Measurements from ENCODE around the gene SHROOM3. TPM values are rescaled to one million over a fixed set of nuclear protein-coding genes. Genes with fewer than 3 reads are reported as not detected.

Gene SHROOM3
- total RNA-seq, 2 experiments from 2014 or later, result not detected

GRCh38 chr4:76429636-76430035 is 5.4 kb upstream of the SHROOM3 start:
- Histone ChIP-seq H3K27me3 (ENCODE audit: control insufficient read depth in 1 of 2, insufficient read depth in 2 of 2, low read length in 2 of 2) (no peaks in the 10 kb centered on the region), H3K4me1 (ENCODE audit: insufficient read depth, low read length) (peaks cover 3% of the 10 kb centered on the region), H3K27ac (ENCODE audit: low read depth in 1 of 2, low read length in 2 of 2) (no peak overlapping the region), H3K9me3 (ENCODE audit: control insufficient read depth in 1 of 2, insufficient read depth in 1 of 2, low read length in 2 of 2) (no peaks in the 10 kb centered on the region), H3K4me3 (ENCODE audit: low read length) (no peak overlapping the region), H3K36me3 (ENCODE audit: insufficient read depth, low read length) (no peaks in the 10 kb centered on the region)
- POLR2A ChIA-PET, result no interaction called here
- intact Hi-C loops (cut with DNase I, micrococcal nuclease), result loop anchor here (1.0 to 10.0 kb wide), 7 partner anchors 613 to 1005 kb away; no protein-coding TSS in a partner anchor
- CTCF ChIA-PET, result no interaction called here
- no peak for ATAC-seq (ENCODE audit: poor library complexity)
- no peak for DNase-seq
- H3K4me3 Mint-ChIP-seq, result no peak overlapping the region
- H3K27me3 Mint-ChIP-seq, result peaks cover 14% of the 10 kb centered on the region
- H3K36me3 Mint-ChIP-seq (ENCODE audit: low read depth), result no peaks in the 10 kb centered on the region
- H3K27ac Mint-ChIP-seq, result no peak overlapping the region
- TF ChIP-seq CTCF (IDR thresholded peaks at IDR 0.05), result no peak
- no peaks in the 10 kb centered on the region for H3K4me1 Mint-ChIP-seq (ENCODE audit: low read depth)
- H3K9me3 Mint-ChIP-seq, result no peaks in the 10 kb centered on the region

GRCh38 chr4:76430519-76431388 is 4.3 kb upstream of the SHROOM3 start:
- H3K4me1 Mint-ChIP-seq (ENCODE audit: low read depth), result no peaks in the 10 kb centered on the region
- POLR2A ChIA-PET, result no interaction called here
- no peak overlapping the region for H3K27ac Mint-ChIP-seq
- peaks cover 16% of the 10 kb centered on the region for H3K27me3 Mint-ChIP-seq
- H3K36me3 Mint-ChIP-seq (ENCODE audit: low read depth), result no peaks in the 10 kb centered on the region
- no peaks in the 10 kb centered on the region for H3K9me3 Mint-ChIP-seq
- no peak for ATAC-seq (ENCODE audit: poor library complexity)
- DNase-seq, result peak in 4 of 14 experiments; percentile 3 to 57 (median 40)
- intact Hi-C loops (cut with DNase I, micrococcal nuclease), result loop anchor here (1.0 to 10.0 kb wide), 7 partner anchors 612 to 1004 kb away; no protein-coding TSS in a partner anchor
- CTCF ChIA-PET, result interaction anchor here (0.6 to 0.7 kb wide), 2 partner anchors 773 to 1474 kb away, joined by 3 read pairs; no protein-coding TSS in a partner anchor
- H3K27ac ChIP-seq (ENCODE audit: low read depth in 1 of 2, low read length in 2 of 2), result no peak overlapping the region
- H3K9me3 ChIP-seq (ENCODE audit: control insufficient read depth in 1 of 2, insufficient read depth in 1 of 2, low read length in 2 of 2), result no peaks in the 10 kb centered on the region
- peaks cover 2 to 8% of the 10 kb centered on the region in 2 experiments for H3K27me3 ChIP-seq (ENCODE audit: control insufficient read depth in 1 of 2, insufficient read depth in 2 of 2, low read length in 2 of 2)
- no peak overlapping the region for H3K4me3 ChIP-seq (ENCODE audit: low read length)
- peak; percentile 79 for TF ChIP-seq CTCF (IDR thresholded peaks at IDR 0.05)
- H3K4me3 Mint-ChIP-seq, result no peak overlapping the region
- H3K36me3 ChIP-seq (ENCODE audit: insufficient read depth, low read length), result no peaks in the 10 kb centered on the region
- peaks cover 3% of the 10 kb centered on the region for H3K4me1 ChIP-seq (ENCODE audit: insufficient read depth, low read length)

- H3K36me3 Mint-ChIP-seq (ENCODE audit: low read depth), result no peaks in the 10 kb centered on the region
- ChIA-PET POLR2A (no interaction called here), CTCF (no interaction called here)
- Histone ChIP-seq H3K27ac (ENCODE audit: low read depth in 1 of 2, low read length in 2 of 2) (no peak overlapping the region), H3K27me3 (ENCODE audit: control insufficient read depth in 1 of 2, insufficient read depth in 2 of 2, low read length in 2 of 2) (peaks cover 2 to 25% of the 10 kb centered on the region in 2 experiments), H3K9me3 (ENCODE audit: control insufficient read depth in 1 of 2, insufficient read depth in 1 of 2, low read length in 2 of 2) (no peaks in the 10 kb centered on the region), H3K4me1 (ENCODE audit: insufficient read depth, low read length) (peaks cover under 1% of the 10 kb centered on the region), H3K36me3 (ENCODE audit: insufficient read depth, low read length) (no peaks in the 10 kb centered on the region), H3K4me3 (ENCODE audit: low read length) (no peak overlapping the region)
- no peak overlapping the region for H3K27ac Mint-ChIP-seq
- intact Hi-C loops (cut with DNase I, micrococcal nuclease), result loop anchor here (10.0 kb wide), 2 partner anchors 609 to 999 kb away; no protein-coding TSS in a partner anchor
- no peak for DNase-seq
- peaks cover 45% of the 10 kb centered on the region for H3K27me3 Mint-ChIP-seq
- no peaks in the 10 kb centered on the region for H3K9me3 Mint-ChIP-seq
- H3K4me3 Mint-ChIP-seq, result no peak overlapping the region
- H3K4me1 Mint-ChIP-seq (ENCODE audit: low read depth), result no peaks in the 10 kb centered on the region
- no peak for TF ChIP-seq CTCF (IDR thresholded peaks at IDR 0.05)
- no peak for ATAC-seq (ENCODE audit: poor library complexity)
These were observed 695 bp downstream of the SHROOM3 start for GRCh38 chr4:76435528-76436319.
